GM12892 (cell line): ENCODE data around the gene KLF13. TPM values are rescaled to one million over a fixed set of nuclear protein-coding genes. Genes with fewer than 3 reads are reported as not detected.

ENCODE experiments used
- DNase-seq: peaks from one replicate; pipeline ENCODE4 v3.0.0; 2011; ENCODE audit not compliant: insufficient read length
- FAIRE-seq: peaks from 2 replicates; lab custom pipeline; 2011; peaks lifted over from hg19 to GRCh38; lab: Jason Lieb, UNC
- POLR2A ChIP-seq: IDR thresholded peaks from 2 replicates; pipeline ENCODE4 v1.6.1; 2011; ENCODE audit warnings: low read depth, low read length, control low read depth
- POLR2AphosphoS5 ChIP-seq: IDR thresholded peaks from 2 replicates; pipeline ENCODE4 v1.6.1; 2011; ENCODE audit warnings: low read depth, low read length, control low read depth
- TAF1 ChIP-seq: IDR thresholded peaks from 2 replicates; pipeline ENCODE4 v1.6.1; 2011; ENCODE audit warnings: low read depth, mild to moderate bottlenecking, control low read depth, low read length, borderline replicate concordance
- polyA plus RNA-seq: library from polyadenylated mRNA; unstranded; fragments of >200 nt; gene quantifications from one replicate; pipeline ENCODE4 v1.2.1, GENCODE V29; 2012; ENCODE audit warnings: missing spikeins, inconsistent platforms; ENCODE audit not compliant: missing spikeins

The KLF13 gene
- polyA plus RNA-seq, result 39.1 TPM

DNA sequence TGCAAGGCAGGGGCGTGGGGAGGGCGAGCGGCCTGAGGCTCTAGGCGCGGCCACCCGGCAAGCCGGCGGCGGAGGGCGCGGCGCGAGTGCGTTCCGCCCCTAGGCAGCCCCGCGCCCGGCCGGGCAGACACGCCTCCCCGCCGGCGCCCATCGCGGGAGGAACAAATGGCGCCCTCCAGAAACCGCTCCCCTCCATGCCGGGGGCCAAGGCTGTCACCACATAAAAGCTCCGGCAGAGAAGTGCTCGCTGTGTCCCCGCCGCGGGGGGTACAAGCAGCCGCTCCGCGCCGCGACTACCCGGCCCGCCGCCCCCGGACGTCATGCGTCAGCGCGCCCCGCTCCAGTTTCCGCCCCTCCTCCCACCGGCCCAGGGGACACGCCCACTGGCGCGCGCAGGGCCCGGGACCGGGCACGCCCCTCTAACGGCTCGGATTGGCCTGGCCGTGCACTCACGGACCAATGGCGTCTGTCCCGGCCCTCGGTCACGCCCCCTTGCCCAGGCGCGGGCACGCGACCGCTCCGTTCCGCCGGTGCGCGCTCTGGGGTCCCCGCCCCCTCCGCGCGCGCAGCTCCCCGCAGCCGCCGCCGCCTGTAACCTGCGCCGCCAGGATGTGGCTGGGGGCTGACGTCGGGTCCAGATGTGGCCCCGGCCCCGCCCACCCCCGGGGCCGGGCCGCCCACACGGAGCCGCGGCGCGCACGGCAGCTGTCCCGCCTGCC is at the start of gene KLF13:
KLF13 (plus strand) TSS at position 680 of the 719 bp plus-strand sequence. CDS start 378 bp downstream, outside the sequence.
- FAIRE-seq (peak; percentile 100), DNase-seq (peak; percentile 98)
- TF ChIP-seq TAF1 (peak; percentile 57), POLR2A (peak; percentile 78), POLR2AphosphoS5 (peak; percentile 78)

DNA sequence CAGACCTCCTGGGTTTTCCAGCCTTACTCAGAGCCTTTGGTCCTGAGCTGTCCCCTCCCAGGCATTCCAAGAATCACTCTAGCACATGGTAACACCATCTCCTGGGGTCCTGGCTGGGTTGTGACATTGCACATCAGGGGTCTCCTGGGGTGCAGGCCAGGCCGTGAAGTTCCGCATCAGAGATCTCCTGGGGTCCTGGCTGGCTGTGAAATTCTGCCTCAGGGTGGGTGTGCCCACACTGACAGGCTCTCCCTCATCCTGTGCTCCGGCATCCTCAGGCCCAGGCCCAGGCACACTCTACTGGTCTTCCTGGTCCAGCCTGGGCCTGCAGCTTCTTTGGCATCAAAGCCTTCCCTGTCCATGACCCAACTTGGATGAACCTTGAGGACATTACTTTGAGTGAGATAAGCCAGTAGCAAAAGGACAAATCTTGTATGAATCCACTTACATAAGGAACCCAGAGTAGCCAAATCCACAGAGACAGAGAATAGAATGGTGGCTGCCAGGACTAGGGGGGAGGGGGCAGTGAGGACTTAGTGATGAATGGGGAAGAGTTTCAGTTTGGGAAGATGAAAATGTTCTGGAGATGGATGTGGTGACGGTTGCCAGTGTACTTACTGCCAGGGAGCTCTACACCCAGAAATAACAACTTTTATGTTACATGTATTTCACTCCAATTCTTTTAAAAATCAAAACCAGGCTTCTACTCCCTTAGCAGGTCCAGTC is 49.1 kb upstream of the KLF13 start:
- FAIRE-seq (no peak), DNase-seq (no peak)
- TF ChIP-seq POLR2A (no peak), POLR2AphosphoS5 (no peak), TAF1 (no peak)

DNA sequence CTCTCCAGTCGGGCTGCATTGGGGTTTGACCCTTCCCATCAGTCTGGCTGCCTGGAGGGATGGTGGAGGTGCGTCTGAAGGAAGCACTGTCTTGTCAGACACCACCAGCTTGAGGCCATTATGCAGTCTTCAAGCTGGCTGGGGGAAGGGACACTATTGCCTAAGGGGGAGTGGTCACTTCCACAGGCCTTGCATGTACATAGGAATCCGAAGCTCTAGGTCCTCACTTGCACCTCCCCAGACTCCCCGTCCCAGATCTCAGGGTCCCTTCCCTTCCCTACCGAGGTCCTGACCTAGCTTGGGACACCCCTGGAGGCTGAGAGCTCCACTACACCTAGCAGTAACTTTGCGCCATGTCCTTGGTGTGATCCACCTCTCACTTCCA is 48.6 kb upstream of the KLF13 start:
- FAIRE-seq, result no peak

DNA sequence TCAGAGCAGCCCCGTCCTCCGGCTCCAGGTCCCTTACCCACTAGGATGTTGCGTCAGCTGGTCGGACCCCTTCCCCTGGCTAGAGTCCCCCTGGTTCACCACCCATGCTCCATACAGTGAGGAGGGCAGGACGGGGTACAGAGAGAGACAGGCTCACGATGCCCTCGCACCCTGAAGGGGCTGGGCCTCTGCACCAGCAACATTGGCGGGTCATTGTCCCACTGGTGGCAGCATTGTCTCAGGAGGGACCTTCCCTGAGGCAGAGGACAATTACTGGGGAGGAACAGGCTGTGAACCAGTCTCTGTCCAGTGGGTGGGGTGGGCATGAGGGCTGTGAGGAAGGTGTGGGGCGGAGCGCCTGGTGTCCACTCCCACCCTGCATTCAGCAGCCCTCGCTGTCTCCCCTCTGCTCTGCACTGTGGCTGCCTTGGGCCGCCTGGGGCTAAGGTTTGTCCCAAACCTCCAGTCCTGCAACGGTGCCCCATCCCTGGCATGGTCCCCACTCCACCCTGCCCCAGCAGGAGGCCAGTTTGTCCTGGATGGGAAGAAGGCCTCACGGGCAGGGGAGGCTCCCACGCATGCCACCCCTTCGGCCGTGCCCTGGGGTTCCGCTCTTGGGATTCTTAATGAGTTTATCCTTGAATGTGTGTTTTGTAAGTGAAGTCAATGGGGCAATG is 48.0 kb upstream of the KLF13 start:
- FAIRE-seq (no peak), DNase-seq (no peak)
- TF ChIP-seq TAF1, result no peak
- TF ChIP-seq POLR2AphosphoS5, result no peak
- TF ChIP-seq POLR2A, result no peak

More for the DNA sequence above, 48.6 kb upstream of the KLF13 start:
- TF ChIP-seq POLR2AphosphoS5 (no peak), POLR2A (no peak), TAF1 (no peak)
- DNase-seq, result no peak

DNA sequence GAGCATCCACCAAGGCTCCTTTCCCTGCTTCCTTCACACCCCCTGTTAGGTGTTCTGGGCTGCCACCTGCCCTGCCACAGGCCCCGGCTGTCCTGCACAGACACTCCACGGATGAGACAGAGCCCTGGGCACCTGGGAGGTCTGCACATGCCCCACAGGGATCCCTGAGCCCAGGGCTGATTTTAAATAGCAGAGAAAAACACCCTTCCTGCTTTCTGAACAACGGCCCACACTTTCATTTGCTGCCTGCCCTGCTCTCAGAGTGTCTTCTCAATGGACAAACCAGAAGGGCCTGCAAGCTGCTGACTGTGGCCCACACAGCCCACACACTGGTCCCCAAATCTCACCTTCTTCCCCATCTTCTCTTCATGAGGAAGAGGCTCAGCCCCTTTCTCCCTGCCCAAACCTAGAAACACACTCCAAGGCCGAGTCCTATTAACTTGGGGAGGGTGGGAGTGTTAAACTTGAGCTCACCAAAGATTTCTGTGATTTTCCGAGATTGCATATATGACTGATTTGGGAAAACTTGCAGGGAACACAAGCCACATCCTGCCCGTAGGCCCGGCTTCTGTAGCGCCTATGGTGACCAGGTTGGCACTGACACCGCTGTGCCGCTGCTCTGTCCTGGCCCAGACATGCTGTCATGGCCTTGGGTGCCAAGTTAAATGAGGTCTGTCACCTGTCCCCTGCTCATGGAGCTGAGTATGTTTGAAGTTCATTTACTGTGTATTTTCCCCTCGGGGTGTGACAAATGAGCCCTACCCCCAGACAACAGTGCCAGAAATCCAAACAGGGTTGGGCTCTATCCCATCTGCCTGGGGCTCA is 47.2 kb upstream of the KLF13 start:
- TF ChIP-seq POLR2A (no peak), POLR2AphosphoS5 (no peak), TAF1 (no peak)
- DNase-seq (no peak), FAIRE-seq (no peak)

DNA sequence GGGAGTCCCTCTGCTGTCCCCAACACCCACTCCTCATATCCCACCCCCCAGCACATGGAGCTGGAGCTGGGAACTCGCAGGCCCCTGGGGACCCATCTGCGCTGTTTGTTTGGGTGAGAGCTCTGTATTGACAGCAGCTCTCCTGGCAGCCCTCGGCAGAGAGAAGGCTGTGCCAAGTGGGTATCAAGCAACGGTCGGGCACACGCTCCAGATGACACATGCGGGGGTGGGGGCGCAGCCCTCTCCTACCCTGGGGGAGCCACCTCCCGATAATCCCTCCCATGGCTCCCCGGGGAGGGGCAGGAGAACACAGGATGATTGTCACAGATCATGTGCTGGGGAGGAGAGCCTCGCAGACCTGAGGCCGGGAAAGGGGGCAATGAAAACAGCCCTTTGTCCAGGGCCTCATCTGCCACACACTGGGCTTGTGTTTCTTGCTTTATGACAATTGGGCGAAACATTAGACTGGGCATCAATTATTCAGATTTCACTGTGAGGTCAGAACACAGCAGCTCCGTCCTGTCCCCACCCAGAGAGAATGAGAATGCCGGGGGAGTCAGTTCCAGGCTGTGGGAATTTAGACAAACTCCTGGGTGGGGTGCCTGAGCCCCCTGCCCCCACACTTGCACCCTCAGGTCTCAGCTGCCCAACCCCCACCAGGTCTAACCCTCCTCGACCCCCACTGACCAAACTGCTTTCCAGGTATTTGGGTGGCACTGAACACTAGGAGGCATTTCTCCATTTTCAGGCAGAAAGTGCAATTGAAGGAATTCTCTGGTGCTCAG is 46.4 kb upstream of the KLF13 start:
- DNase-seq (no peak), FAIRE-seq (no peak)
- TF ChIP-seq POLR2AphosphoS5 (no peak), TAF1 (no peak)

DNA sequence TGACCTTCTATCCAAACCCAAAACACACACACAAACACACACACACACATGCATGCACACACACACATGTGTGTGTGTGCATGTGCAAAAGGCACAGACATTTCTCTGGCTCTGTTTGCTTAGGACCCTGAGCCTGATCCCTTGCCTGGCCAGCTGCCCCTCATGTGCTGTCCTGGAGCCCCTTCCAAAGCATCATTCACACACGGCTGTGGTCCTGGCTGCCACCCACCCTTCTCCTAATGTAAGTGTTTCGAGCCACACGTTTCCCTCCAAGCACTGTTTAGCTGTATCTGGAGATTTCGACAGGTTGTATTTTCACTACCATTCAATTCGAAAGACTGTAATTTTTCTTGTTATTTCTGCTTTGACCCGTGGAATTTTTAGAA is 45.8 kb upstream of the KLF13 start:
- DNase-seq (no peak), FAIRE-seq (no peak)
- TF ChIP-seq POLR2A, result no peak
- no peak for TF ChIP-seq POLR2AphosphoS5
- no peak for TF ChIP-seq TAF1

DNA sequence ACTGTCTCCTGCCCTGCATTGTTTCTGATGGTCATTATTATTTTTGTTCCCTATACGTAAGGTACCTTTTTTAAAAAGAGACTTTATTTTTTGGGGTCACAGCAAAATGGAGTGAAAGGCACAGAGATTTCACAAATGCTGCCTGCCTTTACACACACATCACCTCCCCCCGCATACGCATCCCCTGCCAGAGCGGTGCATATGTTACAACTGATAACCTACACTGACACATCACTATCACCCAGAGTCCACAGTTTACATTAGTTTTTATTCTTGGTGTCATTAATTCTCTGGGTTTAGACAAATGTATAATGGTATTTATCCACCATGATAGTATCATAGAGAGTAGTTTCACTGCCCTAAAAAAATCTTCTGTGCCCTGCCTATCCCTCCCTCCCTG is 43.6 kb upstream of the KLF13 start:
- TF ChIP-seq POLR2A (no peak), TAF1 (no peak), POLR2AphosphoS5 (no peak)
- FAIRE-seq (no peak), DNase-seq (no peak)

DNA sequence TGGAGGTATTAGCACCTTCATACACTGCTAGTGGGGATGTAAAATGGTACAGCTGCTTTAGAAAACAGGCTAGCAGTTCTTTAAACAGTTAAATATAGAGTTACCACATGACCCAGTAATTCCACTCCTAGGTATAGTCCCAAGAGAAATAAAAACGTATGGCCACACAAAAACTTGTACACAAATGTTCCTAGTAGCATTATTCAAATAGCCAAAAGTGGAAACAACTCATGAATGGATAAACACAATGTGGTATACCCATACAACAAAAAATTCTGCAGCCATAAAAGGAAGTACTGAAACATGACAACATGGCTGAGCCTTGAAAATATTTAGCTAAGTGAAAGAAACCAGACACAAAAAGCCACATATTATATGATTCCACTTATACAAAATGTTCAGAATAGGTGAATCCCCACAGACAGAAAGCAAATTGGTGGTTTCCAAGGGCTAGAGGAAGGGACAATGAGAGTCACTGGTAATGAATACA is 40.8 kb upstream of the KLF13 start:
- FAIRE-seq, result peak; percentile 90
- no peak for TF ChIP-seq POLR2A
- TF ChIP-seq TAF1, result no peak
- no peak for TF ChIP-seq POLR2AphosphoS5

DNA sequence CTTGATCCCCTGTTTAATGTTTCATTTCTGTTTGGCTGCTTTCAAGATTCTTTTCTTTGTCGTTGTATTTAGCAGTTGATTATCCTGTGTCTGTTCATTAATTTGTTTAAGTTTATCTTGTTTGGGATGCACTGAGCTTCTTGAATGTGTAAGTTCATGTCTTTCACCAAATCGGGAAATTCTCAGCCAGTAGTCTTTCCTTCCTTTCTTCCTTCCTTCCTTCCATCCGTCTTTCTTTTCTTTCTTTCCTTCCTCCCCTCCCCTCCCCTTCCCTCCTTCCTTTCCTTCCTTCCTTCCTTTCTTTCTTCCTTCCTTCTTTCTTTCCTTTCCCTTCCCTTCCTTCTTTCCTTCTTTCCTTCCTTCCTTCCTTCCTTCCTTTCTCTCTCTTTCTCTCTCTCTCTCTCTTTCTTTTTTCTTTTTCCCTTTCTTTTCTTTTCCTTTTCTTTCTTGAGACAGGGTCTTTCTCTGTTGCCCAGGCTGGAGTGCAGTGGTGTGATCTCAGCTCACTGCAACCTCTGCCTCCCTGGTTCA is 35.5 kb upstream of the KLF13 start:
- TF ChIP-seq POLR2AphosphoS5 (no peak), POLR2A (no peak), TAF1 (no peak)
- DNase-seq (no peak), FAIRE-seq (peak; percentile 58)

More for the DNA sequence above, 40.8 kb upstream of the KLF13 start:
- DNase-seq, result no peak
